NCI-H1417 (cell line): ENCODE data around the gene FGG.

Experiments
- DNase-seq, 3 experiments: peaks; one replicate each; lab custom pipeline; 2025; lab: John Stamatoyannopoulos, UW

FGG gene

GRCh38 chr4:154612472-154613414 lies at the start of gene FGG:
Gene FGG, minus strand, starts transcription at chr4:154612656. Its CDS starts 47 bp downstream, at chr4:154612609.
- DNase-seq, result no peak

GRCh38 chr4:154660052-154660451 lies 47.6 kb upstream of the FGG start:
- no peak for DNase-seq

- no peak for DNase-seq
These were observed 46.4 kb upstream of the FGG start for GRCh38 chr4:154658680-154659405.

GRCh38 chr4:154643493-154643892 lies 31.0 kb upstream of the FGG start:
- DNase-seq, result peak in 1 of 3 experiments; percentile 24

- peak in 1 of 3 experiments; percentile 18 for DNase-seq
These were observed 30.0 kb upstream of the FGG start for GRCh38 chr4:154642373-154643009.

GRCh38 chr4:154640999-154641398 lies 28.5 kb upstream of the FGG start:
- DNase-seq, result peak in 2 of 3 experiments; percentile 45 to 82

GRCh38 chr4:154634058-154634457 lies 21.6 kb upstream of the FGG start:
- no peak for DNase-seq

GRCh38 chr4:154631828-154632227 lies 19.4 kb upstream of the FGG start:
- DNase-seq, result peak in 1 of 3 experiments; percentile 25

GRCh38 chr4:154630324-154630723 lies 17.9 kb upstream of the FGG start:
- DNase-seq, result peak in 1 of 3 experiments; percentile 3

GRCh38 chr4:154626793-154627484 lies 14.5 kb upstream of the FGG start:
- DNase-seq, result peak in 2 of 3 experiments; percentile 81

- DNase-seq, result no peak
These were observed 13.5 kb upstream of the FGG start for GRCh38 chr4:154625971-154626370.

GRCh38 chr4:154623995-154624394 lies 11.5 kb upstream of the FGG start:
- DNase-seq, result no peak

GRCh38 chr4:154623436-154623835 lies 11.0 kb upstream of the FGG start:
- DNase-seq, result no peak

- peak; percentile 3 to 71 (median 10) for DNase-seq
These were observed 10.1 kb upstream of the FGG start for GRCh38 chr4:154622598-154622997.

GRCh38 chr4:154620111-154620510 lies 7.7 kb upstream of the FGG start:
- DNase-seq, result no peak

GRCh38 chr4:154618708-154619315 lies 6.4 kb upstream of the FGG start:
- peak in 2 of 3 experiments; percentile 49 to 77 for DNase-seq

GRCh38 chr4:154617820-154618317 lies 5.4 kb upstream of the FGG start:
- DNase-seq, result no peak

- DNase-seq, result no peak
These were observed 4.3 kb upstream of the FGG start for GRCh38 chr4:154616731-154617130.

GRCh38 chr4:154616287-154616686 lies 3.8 kb upstream of the FGG start:
- no peak for DNase-seq

GRCh38 chr4:154615211-154615610 lies 2.8 kb upstream of the FGG start:
- DNase-seq, result no peak

- DNase-seq, result no peak
These were observed 1.9 kb upstream of the FGG start for GRCh38 chr4:154614306-154614705.
